ENCODE measurements around the gene ERFE.

The ERFE gene

DNA sequence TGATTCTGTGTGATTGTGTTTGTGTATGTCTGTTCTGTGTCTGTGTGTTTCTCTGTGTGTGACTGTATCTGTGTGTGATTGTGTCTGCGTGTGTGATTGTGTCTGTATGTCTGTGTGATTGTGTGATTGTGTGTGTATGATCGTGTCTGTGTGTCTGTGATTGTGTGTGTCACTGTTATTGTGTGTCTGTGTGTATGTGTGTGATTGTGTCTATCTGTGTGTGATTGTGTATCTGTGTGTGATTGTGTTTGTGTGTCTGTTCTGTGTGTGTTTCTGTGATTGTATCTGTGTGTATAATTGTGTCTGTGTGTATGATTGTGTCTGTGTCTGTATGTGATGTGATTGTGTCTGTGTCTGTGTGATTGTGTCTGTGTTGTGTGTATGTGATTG, 32.0 kb upstream of the ERFE start:
- no peak for DNase-seq

GRCh38 chr2:238127165-238128060, 31.4 kb upstream of the ERFE start:
- DNase-seq: no peak

GRCh38 chr2:238128061-238128440, 30.7 kb upstream of the ERFE start:
- DNase-seq: no peak

- no peak for DNase-seq
Measured at GRCh38 chr2:238128534-238129001, 30.2 kb upstream of the ERFE start.

- DNase-seq: no peak
Measured at GRCh38 chr2:238129166-238130010, 29.4 kb upstream of the ERFE start.

DNA sequence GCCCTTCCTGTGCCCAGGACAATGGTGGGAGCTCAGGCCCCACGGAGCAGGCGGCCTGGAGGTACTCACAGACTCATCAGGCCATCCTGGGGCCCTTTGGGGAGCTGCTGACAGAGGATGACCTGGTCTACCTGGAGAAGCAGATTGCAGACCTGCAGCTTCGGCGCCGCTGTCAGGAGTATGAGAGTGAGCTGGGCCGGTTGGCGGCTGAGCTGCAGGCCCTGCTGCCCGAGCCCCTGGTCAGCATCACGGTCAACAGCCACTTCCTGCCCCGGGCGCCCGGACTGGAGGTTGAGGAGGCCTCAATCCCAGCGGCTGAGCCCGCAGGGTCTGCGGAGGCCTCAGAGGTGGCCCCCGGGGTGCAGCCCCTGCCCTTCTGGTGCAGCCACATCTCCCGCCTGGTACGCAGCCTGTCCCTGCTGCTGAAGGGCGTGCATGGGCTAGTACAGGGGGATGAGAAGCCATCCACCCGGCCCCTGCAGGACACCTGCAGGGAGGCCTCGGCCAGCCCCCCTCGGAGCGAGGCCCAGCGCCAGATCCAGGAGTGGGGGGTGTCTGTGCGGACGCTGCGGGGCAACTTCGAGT, 28.6 kb upstream of the ERFE start:
- DNase-seq: no peak

GRCh38 chr2:238130696-238131628, 27.8 kb upstream of the ERFE start:
- no peak for DNase-seq

- no peak for DNase-seq
Measured at GRCh38 chr2:238131761-238132462, 26.9 kb upstream of the ERFE start.

DNA sequence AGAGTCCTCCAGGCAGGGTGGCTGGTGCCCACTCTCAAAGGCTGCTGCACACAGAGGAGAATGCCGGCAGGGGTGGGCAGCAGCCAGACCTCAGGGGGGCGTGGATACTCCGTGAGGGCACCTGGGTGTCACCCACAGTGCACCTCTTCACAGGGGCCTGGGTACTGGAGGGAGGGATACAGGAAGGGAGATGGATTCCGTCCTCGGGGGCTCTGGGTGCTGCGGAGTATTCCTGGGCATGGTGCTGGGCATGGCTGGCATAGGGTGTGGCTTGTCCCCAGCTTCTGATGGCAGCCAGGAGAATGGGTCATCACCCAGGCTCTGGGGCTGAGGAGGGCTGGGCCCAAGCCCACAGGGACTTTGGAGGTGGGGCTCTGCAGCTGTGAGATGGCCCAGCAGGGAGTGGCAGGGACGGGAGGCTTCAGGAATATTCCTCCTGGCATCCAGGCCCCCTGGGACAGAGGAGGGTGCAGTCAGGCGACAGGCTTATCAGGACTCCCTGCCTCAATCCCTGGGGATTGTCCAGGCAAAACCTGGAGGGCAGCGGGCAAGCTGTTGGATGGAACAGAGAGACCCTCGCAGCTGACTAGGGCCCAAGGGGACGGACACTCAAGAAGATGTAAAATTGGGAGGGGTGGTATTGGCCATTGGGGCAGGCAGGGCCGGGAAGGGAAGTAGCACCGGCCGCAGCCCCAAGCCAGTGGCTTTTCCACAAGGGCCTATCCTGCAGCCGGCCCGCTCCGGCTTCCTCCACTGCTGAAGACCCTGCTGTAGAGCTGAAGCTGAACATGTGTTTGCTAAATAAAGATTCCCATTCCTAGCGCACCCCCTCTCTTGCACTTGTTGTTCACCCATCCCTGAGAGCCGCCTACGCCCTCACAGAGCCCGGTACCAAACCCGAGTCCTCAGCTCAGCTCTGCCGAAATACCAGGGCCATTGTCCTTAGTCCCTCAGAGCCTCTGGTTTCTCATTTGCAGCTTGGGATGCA, 26.0 kb upstream of the ERFE start:
- no peak for DNase-seq

- no peak for DNase-seq
Measured at GRCh38 chr2:238133499-238134392, 25.0 kb upstream of the ERFE start.

GRCh38 chr2:238134393-238134785, 24.4 kb upstream of the ERFE start:
- DNase-seq: no peak

- DNase-seq: no peak
Measured at GRCh38 chr2:238135601-238136150, 23.1 kb upstream of the ERFE start.

DNA sequence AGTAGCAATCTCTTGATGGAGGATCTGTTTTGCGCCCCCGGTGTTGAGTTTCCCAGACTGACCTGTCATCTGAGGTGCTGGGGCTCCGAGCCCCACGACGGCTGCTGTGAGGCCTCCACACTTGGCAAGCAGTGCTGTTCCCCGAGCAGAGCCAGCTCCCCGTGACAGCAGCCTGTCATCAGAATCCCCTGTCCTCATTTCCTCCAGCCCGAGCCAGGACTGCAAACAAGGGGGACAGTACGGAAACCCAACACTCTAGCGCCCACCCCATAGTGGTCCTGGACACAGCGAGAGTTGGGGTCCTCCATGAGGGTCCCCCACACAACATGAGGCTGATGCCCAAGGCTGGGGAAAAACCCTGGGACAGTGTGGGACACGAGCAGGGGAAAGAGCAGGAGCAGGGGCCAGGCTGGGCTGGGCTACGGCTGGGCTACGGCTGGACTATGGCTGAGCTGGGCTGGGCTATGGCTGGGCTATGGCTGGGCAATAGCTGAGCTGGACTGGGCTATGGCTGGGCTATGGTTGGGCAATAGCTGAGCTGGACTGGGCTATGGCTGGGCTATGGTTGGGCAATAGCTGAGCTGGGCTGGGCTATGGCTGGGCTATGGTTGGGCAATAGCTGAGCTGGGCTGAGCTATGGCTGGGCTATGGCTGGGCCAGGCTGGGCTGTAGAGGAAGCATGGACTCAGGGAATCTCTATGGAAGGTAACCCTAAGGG, 21.8 kb upstream of the ERFE start:
- no peak for DNase-seq

DNA sequence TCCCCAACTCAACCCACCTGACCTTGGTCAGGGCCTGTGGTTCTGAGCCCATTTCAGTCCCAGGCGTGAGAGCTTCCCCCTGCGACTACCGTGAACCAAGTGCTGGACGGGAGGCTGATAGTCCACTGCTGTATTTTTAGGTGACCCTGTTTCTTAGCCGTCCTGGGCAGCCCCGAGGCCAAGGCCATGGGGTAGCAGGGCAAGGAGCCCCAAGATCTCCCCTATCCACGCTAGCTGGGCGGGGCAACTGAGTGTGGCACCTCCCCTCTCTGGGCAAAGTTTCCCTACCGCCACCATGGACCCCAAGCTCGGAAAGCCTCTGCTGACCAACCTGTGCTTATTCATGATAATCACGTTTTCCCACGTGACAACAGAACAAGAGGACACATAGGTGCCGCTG, 20.9 kb upstream of the ERFE start:
- DNase-seq: no peak

GRCh38 chr2:238138331-238139195, 20.2 kb upstream of the ERFE start, which contains the start of gene KLHL30:
KLHL30 (plus strand) TSS chr2:238138668; CDS start chr2:238140755, 2,087 bp downstream.
- DNase-seq: no peak

DNA sequence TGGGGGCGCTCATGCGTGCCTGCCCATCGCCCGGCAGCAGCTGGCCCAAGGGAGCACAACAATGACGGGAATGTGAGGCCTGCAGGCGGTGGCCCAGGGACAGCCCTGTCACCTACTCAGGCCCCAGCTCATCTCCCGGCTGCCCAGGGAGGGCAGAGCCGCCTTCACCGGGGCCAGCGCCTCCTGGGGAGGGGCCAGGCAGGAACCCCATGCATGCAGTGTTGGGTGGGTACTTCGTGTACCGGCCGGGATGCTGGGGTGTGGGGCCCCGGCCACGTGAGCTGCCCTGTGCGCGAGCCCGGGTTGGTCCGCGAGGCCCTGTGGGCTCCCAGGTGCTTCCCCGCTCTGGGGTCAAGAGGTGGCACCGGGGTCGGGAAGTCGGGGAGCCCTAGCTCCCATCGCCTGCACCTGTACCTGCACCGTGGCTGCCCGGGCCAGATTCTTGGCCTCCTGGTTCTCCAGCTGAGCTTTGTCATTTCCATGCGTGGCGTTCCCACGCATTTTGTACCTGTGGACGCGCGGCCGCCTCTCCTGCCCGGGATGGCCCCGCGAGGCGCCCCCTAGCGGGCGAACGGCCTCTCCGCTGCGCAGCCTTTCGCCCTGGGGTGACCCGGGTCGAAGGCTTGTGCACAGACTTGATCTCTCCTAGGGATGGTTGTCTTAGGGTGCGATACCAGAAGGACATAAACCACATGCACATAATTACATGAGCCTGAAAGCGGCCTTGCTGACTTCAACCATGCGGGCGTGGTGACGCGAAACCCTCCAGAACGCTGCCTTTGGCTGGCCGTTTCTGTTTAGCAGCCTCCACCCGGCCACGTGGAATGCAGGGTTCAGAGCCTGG, 19.4 kb upstream of the ERFE start:
- no peak for DNase-seq
